Astrocyte of the cerebellum (primary cell): Measurements from ENCODE around the gene CDIP1.

Experiments used
- DNase-seq: peaks from one replicate; pipeline ENCODE4 v3.0.0-alpha.2; 2011; ENCODE audit warnings: low read depth
- H3K4me3 ChIP-seq: 2 replicates; pipeline ENCODE4 v1.5.1; 2011; ENCODE audit warnings: mild to moderate bottlenecking, low read depth, low read length, moderate library complexity
- in situ Hi-C: cut with HindIII; loops from 2 replicates; pipeline ENCODE4 v1.10.0; 2017; ENCODE audit warnings: low sequenced_read_pairs
- TF ChIP-seq, protein P1 (sequence below): IDR thresholded peaks from 2 replicates; pipeline ENCODE4 v1.5.1; 2012; ENCODE audit warnings: low read length, low read depth, moderate library complexity, mild to moderate bottlenecking; ENCODE audit errors: missing control alignments

The CDIP1 gene

GRCh38 chr16:4515611-4516233, 22.9 kb downstream of the CDIP1 start:
- TF ChIP-seq, protein P1, sequence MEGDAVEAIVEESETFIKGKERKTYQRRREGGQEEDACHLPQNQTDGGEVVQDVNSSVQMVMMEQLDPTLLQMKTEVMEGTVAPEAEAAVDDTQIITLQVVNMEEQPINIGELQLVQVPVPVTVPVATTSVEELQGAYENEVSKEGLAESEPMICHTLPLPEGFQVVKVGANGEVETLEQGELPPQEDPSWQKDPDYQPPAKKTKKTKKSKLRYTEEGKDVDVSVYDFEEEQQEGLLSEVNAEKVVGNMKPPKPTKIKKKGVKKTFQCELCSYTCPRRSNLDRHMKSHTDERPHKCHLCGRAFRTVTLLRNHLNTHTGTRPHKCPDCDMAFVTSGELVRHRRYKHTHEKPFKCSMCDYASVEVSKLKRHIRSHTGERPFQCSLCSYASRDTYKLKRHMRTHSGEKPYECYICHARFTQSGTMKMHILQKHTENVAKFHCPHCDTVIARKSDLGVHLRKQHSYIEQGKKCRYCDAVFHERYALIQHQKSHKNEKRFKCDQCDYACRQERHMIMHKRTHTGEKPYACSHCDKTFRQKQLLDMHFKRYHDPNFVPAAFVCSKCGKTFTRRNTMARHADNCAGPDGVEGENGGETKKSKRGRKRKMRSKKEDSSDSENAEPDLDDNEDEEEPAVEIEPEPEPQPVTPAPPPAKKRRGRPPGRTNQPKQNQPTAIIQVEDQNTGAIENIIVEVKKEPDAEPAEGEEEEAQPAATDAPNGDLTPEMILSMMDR: no peak
- no peak overlapping the region for H3K4me3 ChIP-seq
- no peak for DNase-seq
- in situ Hi-C loops: loop anchor here (25.0 kb wide), 1 partner anchor 122 kb away; no protein-coding TSS in a partner anchor

- no peak for DNase-seq
- no peak overlapping the region for H3K4me3 ChIP-seq
- TF ChIP-seq, protein P1: no peak
- in situ Hi-C loops: loop anchor here (25.0 kb wide), 1 partner anchor 123 kb away; no protein-coding TSS in a partner anchor
Measured at GRCh38 chr16:4514606-4515005, 24.0 kb downstream of the CDIP1 start.

- no peak overlapping the region for H3K4me3 ChIP-seq
- no peak for DNase-seq
- in situ Hi-C loops: loop anchor here (25.0 kb wide), 1 partner anchor 123 kb away; no protein-coding TSS in a partner anchor
- TF ChIP-seq, protein P1: no peak
Measured at GRCh38 chr16:4513881-4514280, 24.7 kb downstream of the CDIP1 start.

- no peak for DNase-seq
- in situ Hi-C loops: loop anchor here (25.0 kb wide), 1 partner anchor 124 kb away; no protein-coding TSS in a partner anchor
- TF ChIP-seq, protein P1: no peak
- no peak overlapping the region for H3K4me3 ChIP-seq
Measured at GRCh38 chr16:4513086-4513860, 25.3 kb downstream of the CDIP1 start.

DNA sequence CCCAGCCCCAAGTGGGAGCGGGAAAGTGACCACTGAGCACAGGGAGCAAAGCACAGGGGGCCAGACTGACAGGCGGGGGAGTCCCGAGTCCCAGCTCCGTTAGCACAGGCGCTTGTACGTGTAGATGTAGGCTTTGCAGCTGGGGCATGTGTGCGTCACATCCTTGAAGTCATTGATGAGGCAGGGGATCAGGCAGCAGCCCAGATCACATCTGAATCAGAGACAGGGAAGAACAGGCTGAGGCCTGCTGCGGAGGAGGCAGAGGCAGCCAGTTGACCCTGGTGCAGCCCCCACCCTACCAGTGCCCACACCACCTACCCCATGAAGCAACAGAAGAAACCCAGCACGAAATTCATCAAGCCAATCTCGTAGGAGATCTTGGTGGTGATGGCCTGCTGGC, 26.1 kb downstream of the CDIP1 start:
- DNase-seq: no peak
- no peak overlapping the region for H3K4me3 ChIP-seq
- TF ChIP-seq, protein P1: no peak
- in situ Hi-C loops: loop anchor here (25.0 kb wide), 1 partner anchor 125 kb away; no protein-coding TSS in a partner anchor

GRCh38 chr16:4511441-4512082, 27.0 kb downstream of the CDIP1 start:
- DNase-seq: no peak
- H3K4me3 ChIP-seq: no peak overlapping the region
- TF ChIP-seq, protein P1: peak; percentile 65
- in situ Hi-C loops: loop anchor here (25.0 kb wide), 1 partner anchor 126 kb away; no protein-coding TSS in a partner anchor
